Mammary epithelial cell (primary cell): Measurements from ENCODE around the gene C7orf25.

Experiments used
- EZH2 ChIP-seq: IDR thresholded peaks from 2 replicates; pipeline ENCODE4 v1.6.1; 2012; ENCODE audit warnings: low read length, inconsistent platforms, borderline replicate concordance
- TF ChIP-seq, protein P1 (sequence below), 2 donors: IDR thresholded peaks in 1 of 2; conservative IDR thresholded peaks in 1 of 2; 2 replicates each; pipeline ENCODE4 v1.5.1; 2011 to 2012; ENCODE audit warnings: inconsistent platforms in 2 of 2, low read length in 2 of 2, mild to moderate bottlenecking in 2 of 2, control low read depth in 1 of 2, low read depth in 1 of 2; ENCODE audit not compliant: insufficient read depth in 1 of 2; ENCODE audit errors: extremely low read depth in 1 of 2

DNA sequence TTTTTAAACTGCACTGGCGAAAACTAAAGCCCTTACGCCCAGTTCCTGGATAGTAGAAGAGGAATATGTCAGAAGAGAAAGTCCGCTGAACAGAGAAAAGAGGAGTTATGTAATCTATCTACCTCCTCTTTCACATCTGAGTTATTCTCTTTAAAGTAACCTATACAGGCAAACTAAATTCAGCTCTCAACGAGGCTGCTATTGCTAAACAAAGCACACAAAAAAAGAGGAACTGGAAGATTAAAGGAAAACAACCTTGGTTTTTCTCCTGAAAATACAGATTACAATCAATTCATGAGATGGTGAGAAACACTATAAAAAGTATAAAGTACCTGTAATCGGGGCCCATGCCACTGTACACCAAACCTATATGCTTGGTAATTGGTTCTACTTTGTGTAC is 14.3 kb upstream of the C7orf25 start:
- TF ChIP-seq, protein P1, sequence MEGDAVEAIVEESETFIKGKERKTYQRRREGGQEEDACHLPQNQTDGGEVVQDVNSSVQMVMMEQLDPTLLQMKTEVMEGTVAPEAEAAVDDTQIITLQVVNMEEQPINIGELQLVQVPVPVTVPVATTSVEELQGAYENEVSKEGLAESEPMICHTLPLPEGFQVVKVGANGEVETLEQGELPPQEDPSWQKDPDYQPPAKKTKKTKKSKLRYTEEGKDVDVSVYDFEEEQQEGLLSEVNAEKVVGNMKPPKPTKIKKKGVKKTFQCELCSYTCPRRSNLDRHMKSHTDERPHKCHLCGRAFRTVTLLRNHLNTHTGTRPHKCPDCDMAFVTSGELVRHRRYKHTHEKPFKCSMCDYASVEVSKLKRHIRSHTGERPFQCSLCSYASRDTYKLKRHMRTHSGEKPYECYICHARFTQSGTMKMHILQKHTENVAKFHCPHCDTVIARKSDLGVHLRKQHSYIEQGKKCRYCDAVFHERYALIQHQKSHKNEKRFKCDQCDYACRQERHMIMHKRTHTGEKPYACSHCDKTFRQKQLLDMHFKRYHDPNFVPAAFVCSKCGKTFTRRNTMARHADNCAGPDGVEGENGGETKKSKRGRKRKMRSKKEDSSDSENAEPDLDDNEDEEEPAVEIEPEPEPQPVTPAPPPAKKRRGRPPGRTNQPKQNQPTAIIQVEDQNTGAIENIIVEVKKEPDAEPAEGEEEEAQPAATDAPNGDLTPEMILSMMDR (conservative IDR thresholded peaks at IDR 0.05 in 1 of 2, IDR thresholded peaks at IDR 0.05 in 1 of 2; ENCODE audit: extremely low read depth in 1 of 2, insufficient read depth in 1 of 2, low read depth in 1 of 2, low read length in 2 of 2) = no peak
- TF ChIP-seq EZH2 = no peak
